ENCODE measurements around the gene ZNF750.

DNA sequence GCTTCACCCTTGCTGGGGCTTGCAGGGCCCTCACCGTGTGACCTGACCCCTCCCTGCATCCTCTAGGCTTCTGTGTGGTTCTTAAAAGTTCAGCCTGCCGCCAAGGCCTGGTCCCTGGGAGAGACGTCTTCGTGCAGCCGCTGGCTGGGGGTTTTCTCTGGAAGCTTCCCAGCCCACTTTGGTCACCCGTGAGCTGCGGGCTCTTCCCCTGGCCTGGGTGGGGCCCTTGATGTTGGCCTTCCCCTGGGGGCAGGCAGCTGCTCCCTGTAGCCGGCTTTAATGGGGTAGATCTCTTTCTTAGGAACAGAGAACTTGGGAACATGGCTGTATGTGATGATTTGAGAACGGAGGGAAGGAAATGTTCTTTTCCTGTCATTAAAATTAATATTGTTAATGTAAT lies 32.7 kb downstream of the ZNF750 start:
- TF ChIP-seq, protein P1, sequence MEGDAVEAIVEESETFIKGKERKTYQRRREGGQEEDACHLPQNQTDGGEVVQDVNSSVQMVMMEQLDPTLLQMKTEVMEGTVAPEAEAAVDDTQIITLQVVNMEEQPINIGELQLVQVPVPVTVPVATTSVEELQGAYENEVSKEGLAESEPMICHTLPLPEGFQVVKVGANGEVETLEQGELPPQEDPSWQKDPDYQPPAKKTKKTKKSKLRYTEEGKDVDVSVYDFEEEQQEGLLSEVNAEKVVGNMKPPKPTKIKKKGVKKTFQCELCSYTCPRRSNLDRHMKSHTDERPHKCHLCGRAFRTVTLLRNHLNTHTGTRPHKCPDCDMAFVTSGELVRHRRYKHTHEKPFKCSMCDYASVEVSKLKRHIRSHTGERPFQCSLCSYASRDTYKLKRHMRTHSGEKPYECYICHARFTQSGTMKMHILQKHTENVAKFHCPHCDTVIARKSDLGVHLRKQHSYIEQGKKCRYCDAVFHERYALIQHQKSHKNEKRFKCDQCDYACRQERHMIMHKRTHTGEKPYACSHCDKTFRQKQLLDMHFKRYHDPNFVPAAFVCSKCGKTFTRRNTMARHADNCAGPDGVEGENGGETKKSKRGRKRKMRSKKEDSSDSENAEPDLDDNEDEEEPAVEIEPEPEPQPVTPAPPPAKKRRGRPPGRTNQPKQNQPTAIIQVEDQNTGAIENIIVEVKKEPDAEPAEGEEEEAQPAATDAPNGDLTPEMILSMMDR (IDR thresholded peaks at IDR 0.05; ENCODE audit: low read depth, low read length), result no peak
- TF ChIP-seq EZH2phosphoT487 (IDR thresholded peaks at IDR 0.05; ENCODE audit: low read depth), result no peak
